GM12891 (cell line): ENCODE data around the gene ZNF474.
A peak's percentile ranks its signal among the peaks of the same experiment; 100 is the strongest.

Source experiments
- DNase-seq: peaks from one replicate; pipeline ENCODE4 v3.0.0; 2011; ENCODE audit warnings: low spot score; ENCODE audit not compliant: insufficient read length
- FAIRE-seq: peaks from 2 replicates; lab custom pipeline; 2011; peaks lifted over from hg19 to GRCh38; lab: Jason Lieb, UNC
- PAX5 ChIP-seq: IDR thresholded peaks from 2 replicates; pipeline ENCODE4 v1.6.1; 2011; ENCODE audit warnings: low read length, moderate library complexity, mild to moderate bottlenecking; ENCODE audit not compliant: insufficient read depth, severe bottlenecking
- POLR2A ChIP-seq: IDR thresholded peaks from 2 replicates; pipeline ENCODE4 v1.6.1; 2011; ENCODE audit warnings: low read depth, low read length, control low read depth
- POLR2AphosphoS5 ChIP-seq: IDR thresholded peaks from 2 replicates; pipeline ENCODE4 v1.6.1; 2011; ENCODE audit warnings: low read depth, low read length, control low read depth
- POU2F2 ChIP-seq: IDR thresholded peaks from 2 replicates; pipeline ENCODE4 v1.6.1; 2011; ENCODE audit warnings: low read depth, mild to moderate bottlenecking, control low read depth, low read length, moderate library complexity
- SPI1 ChIP-seq: IDR thresholded peaks from 2 replicates; pipeline ENCODE4 v1.6.1; 2011; ENCODE audit warnings: low read depth, low read length, control low read depth
- TAF1 ChIP-seq: IDR thresholded peaks from 2 replicates; pipeline ENCODE4 v1.6.1; 2011; ENCODE audit warnings: low read depth, low read length, control low read depth

ZNF474 gene

GRCh38 chr5:122187426-122187825 lies 58.1 kb downstream of the ZNF474 start:
- TF ChIP-seq PAX5 (no peak), POLR2A (no peak), POLR2AphosphoS5 (no peak), POU2F2 (no peak), TAF1 (no peak), SPI1 (no peak)
- DNase-seq (no peak), FAIRE-seq (no peak)

GRCh38 chr5:122190156-122190555 lies 60.8 kb downstream of the ZNF474 start:
- DNase-seq (no peak), FAIRE-seq (no peak)
- TF ChIP-seq PAX5 = no peak
- no peak for TF ChIP-seq TAF1
- no peak for TF ChIP-seq POLR2AphosphoS5
- TF ChIP-seq SPI1 = no peak
- TF ChIP-seq POU2F2 = no peak

- FAIRE-seq (peak; percentile 61), DNase-seq (no peak)
- TF ChIP-seq POU2F2 = no peak
- 0 out of 2 replicates have a peak, but pooled peaks have one; percentile 17 for TF ChIP-seq SPI1
These were observed 63.5 kb downstream of the ZNF474 start for GRCh38 chr5:122192497-122193496.

- FAIRE-seq (no peak), DNase-seq (no peak)
- TF ChIP-seq TAF1 (no peak), POU2F2 (no peak), PAX5 (no peak), POLR2A (no peak), SPI1 (no peak), POLR2AphosphoS5 (no peak)
These were observed 66.6 kb downstream of the ZNF474 start for GRCh38 chr5:122195802-122196394.

GRCh38 chr5:122199146-122199545 lies 69.8 kb downstream of the ZNF474 start:
- no peak for DNase-seq
- TF ChIP-seq SPI1 (no peak), POLR2AphosphoS5 (no peak), POU2F2 (no peak), TAF1 (no peak), POLR2A (no peak), PAX5 (no peak)
- no peak for FAIRE-seq

GRCh38 chr5:122200450-122200849 lies 71.1 kb downstream of the ZNF474 start:
- FAIRE-seq = no peak
- TF ChIP-seq POLR2A = no peak
- no peak for DNase-seq

GRCh38 chr5:122200865-122201264 lies 71.5 kb downstream of the ZNF474 start:
- TF ChIP-seq POLR2A (no peak), TAF1 (no peak), POU2F2 (no peak), PAX5 (no peak), SPI1 (no peak), POLR2AphosphoS5 (no peak)
- no peak for FAIRE-seq
- no peak for DNase-seq

- no peak for FAIRE-seq
These were observed 72.0 kb downstream of the ZNF474 start for GRCh38 chr5:122201365-122201764.

GRCh38 chr5:122202952-122203351 lies 73.6 kb downstream of the ZNF474 start:
- TF ChIP-seq POU2F2 (no peak), POLR2AphosphoS5 (no peak), POLR2A (no peak), PAX5 (no peak), SPI1 (no peak), TAF1 (no peak)
- no peak for FAIRE-seq
- DNase-seq = no peak

More at GRCh38 chr5:122201365-122201764, 72.0 kb downstream of the ZNF474 start:
- no peak for DNase-seq
- TF ChIP-seq POLR2A = no peak
- TF ChIP-seq POLR2AphosphoS5 = no peak
- TF ChIP-seq POU2F2 = no peak
- TF ChIP-seq SPI1 = no peak
- no peak for TF ChIP-seq PAX5
- TF ChIP-seq TAF1 = no peak
